T-helper 1 cell treated with Interleukin-12 subunit alpha and Interleukin-12 subunit beta and Interleukin-4 antibody, amounts not matched to agents 30 μg/mL and 1 μg/mL, for 36 hours (primary cell): ENCODE results near the gene JAK1.

Source experiments
- H3K27ac Mint-ChIP-seq: one replicate; pipeline ENCODE4 v1.8.0; 2021; ENCODE audit warnings: mild to moderate bottlenecking, mixed read lengths
- H3K27me3 Mint-ChIP-seq: one replicate; pipeline ENCODE4 v1.8.0; 2021; ENCODE audit warnings: low read depth, mixed read lengths
- H3K36me3 Mint-ChIP-seq: one replicate; pipeline ENCODE4 v1.8.0; 2021; ENCODE audit warnings: low read depth, mixed read lengths
- H3K4me1 Mint-ChIP-seq: one replicate; pipeline ENCODE4 v1.8.0; 2021; ENCODE audit warnings: low read depth, mixed read lengths
- H3K4me3 Mint-ChIP-seq: one replicate; pipeline ENCODE4 v1.8.0; 2021; ENCODE audit warnings: mild to moderate bottlenecking, moderate library complexity, mixed read lengths
- H3K9me3 Mint-ChIP-seq: one replicate; pipeline ENCODE4 v1.8.0; 2021; ENCODE audit warnings: mixed read lengths

The JAK1 gene

DNA sequence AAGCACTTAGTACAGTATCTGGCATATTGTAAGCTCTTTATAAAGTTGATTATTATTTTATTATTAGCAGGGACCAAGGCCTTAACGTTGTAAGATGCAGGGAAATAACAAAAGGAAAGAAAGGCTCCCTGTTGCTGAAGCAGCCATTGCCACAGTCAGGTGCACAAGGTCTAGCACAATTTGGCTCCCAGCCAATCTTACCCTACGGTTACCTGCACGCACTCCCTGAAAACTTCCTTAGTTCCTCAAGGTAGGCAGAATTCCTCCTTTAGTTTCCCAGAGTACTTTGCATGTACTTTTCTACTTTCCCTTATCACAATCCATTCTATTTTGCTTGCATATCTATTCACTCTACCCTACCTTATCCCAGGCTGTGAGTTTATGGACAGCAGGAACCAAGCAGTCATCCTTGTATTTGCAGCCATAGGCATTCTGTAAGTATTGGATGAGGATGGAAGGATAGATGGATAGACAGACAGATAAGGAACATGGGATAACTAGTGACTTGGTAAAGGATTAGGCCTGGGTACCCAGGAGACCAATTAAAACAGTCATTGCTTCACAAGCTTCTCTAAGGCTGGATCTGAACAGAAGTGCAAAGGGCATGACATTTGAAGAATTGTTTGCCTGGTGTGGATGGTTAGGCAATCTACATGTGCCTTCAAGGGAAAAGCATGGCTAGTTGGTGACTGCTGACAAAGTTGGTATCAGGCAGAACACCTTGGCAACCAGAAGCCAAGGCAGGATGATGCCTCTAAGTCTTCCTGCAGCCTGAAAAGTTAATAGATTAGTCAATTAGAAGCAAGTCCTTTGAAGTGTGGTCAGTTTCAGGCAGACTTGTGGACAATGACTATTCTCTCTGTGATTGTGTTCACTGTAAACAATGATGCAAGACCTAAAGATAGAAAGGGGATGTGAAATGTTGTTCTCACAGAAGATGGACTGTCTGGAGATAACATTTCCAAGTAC lies 20.8 kb upstream of the JAK1 start:
- Mint-ChIP-seq H3K27ac (no peak overlapping the region), H3K27me3 (peaks cover 4% of the 10 kb centered on the region), H3K9me3 (no peaks in the 10 kb centered on the region), H3K4me3 (no peak overlapping the region), H3K36me3 (no peaks in the 10 kb centered on the region), H3K4me1 (peaks cover 2% of the 10 kb centered on the region)

DNA sequence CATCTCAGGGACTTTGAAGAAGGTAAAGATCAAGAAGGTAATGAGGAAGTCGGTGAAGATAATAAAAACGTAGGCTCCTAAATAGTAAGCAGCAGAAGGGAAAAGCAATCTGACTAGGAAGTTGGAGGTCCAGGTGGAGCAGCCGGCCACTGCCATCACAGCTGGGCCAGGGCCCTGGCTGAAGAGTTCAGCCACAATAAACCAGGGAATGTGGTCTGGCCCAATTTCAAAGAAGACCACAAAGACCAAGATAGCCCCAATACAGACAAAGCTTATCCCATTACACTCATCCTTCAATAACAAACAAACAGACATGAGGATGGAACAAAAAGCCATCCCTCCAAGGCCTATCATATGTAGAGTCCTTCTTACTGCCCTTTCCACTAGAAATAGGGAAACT lies 18.4 kb upstream of the JAK1 start:
- Mint-ChIP-seq H3K4me1 (peaks cover 10% of the 10 kb centered on the region), H3K9me3 (peaks cover 5% of the 10 kb centered on the region), H3K36me3 (no peaks in the 10 kb centered on the region), H3K27ac (no peak overlapping the region), H3K27me3 (peaks cover 8% of the 10 kb centered on the region), H3K4me3 (no peak overlapping the region)

DNA sequence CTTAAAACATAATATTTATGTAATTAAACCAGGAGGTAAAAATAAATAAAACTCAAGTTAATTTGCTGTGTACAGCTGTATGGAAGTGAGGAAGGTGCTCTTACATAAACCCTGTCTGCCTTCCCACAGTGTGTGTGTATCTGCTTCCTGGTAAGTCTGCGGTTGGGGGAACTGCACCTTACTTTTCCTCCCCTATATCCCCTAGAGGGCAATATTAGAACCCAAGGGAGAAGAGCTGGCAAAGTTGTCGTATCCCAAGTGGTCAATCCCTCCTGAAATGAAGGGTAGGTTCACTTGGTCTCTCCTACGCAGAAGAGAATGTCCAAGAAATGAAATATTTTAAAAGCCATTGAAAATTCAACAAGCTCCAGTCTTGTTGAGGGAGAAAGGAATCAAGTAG lies 17.8 kb upstream of the JAK1 start:
- H3K4me3 Mint-ChIP-seq: no peak overlapping the region
- peaks cover 8% of the 10 kb centered on the region for H3K27me3 Mint-ChIP-seq
- H3K36me3 Mint-ChIP-seq: no peaks in the 10 kb centered on the region
- H3K27ac Mint-ChIP-seq: no peak overlapping the region
- H3K4me1 Mint-ChIP-seq: peaks cover 10% of the 10 kb centered on the region
- peaks cover 5% of the 10 kb centered on the region for H3K9me3 Mint-ChIP-seq

DNA sequence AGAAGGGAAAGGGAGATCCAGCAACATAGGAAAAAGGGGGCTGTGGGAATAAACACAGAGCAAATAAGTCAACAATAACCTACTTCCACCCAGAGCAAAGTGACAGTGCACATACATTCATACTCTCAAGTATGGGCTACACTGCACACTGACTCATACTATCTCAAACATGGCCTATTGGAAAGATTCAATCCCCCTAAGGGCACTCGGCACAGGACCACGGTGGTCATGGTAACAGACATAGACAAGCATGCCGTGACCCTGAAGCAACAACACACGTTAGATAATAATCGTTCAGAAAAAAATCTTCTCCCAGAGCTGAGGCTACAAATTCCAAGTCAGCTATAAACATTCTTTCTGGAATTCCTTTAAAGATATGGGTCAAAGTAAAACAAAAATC lies 16.8 kb upstream of the JAK1 start:
- H3K4me3 Mint-ChIP-seq: no peak overlapping the region
- H3K9me3 Mint-ChIP-seq: peaks cover 5% of the 10 kb centered on the region
- H3K36me3 Mint-ChIP-seq: no peaks in the 10 kb centered on the region
- H3K4me1 Mint-ChIP-seq: peaks cover 10% of the 10 kb centered on the region
- H3K27ac Mint-ChIP-seq: no peak overlapping the region
- peaks cover 8% of the 10 kb centered on the region for H3K27me3 Mint-ChIP-seq

DNA sequence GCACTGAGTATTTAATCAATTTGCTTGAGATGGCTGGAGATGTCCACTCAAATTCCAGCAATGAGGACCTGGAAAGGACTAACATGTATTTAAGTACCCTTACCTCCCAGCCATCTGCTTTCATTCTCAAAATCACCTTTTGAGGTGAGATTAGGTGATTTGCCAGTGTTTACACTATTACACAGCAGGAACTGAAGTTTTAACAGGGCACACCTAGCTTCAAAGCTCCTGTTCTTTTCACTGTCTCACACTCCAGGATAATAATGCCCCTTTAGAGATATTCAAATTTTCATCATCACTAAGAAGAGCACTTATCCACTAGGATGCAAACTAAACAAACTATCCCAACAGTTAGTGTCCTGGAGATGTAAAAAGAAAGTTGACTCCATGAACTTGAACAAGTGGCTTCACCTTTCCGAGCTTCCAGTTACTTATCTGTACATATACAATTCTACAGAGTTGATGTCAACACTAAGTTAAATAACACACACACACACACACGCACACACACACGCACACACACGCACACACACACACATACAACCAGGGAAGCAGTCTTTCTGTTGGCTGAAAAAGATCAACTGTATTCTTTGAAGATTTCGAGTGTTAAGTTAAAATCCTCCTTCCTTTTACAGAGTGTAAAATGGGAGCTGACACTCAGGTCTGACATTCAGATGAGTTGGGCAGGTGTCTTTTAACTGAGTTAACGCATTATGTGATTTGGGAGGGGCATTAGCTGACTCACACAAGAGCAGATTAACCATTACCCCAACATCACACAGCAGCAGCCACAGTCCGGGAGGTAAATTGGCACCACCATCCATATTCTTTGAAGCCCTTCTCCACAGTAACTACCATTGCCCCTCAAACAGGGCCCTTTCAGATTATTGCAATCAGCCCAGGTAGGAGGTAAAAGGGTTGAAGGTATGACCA lies 15.5 kb upstream of the JAK1 start:
- Mint-ChIP-seq H3K27ac (no peak overlapping the region), H3K36me3 (no peaks in the 10 kb centered on the region)

DNA sequence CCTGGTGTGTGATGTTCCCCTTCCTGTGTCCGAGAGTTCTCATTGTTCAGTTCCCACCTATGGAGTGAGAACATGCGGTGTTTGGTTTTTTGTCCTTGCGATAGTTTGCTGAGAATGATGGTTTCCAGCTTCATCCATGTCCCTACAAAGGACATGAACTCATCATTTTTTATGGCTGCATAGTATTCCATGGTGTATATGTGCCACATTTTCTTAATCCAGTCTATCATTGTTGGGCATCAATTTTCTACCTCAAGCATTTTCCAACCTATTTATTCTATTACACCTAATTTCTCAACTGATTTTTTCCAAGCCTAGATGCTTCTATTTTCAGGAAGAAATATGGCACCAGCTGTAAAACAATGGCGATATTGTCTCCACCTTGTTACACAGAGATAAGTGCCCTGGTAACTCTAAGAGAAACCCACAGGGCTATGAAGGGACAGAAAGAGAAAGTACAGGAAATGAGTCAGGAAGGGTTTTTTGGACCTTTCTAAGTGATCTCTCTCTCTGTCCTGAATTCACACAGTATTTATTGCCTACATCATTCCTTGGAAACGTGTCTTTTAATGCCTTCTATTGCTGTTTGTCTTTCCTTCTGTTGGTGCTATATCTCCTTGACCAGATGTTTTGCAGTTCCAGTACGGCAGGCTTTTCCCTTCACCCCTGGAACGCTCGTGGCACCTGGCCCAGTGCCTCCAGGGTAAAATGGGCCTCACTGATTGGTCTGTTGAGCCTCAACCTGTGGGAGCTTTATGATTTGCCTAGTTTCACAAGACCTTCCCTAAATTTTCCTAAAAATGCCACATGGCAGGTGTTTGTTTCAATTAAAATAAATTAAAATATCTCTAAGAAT lies 14.6 kb upstream of the JAK1 start:
- Mint-ChIP-seq H3K27me3 (peaks cover 8% of the 10 kb centered on the region), H3K36me3 (no peaks in the 10 kb centered on the region), H3K27ac (no peak overlapping the region), H3K4me1 (peaks cover 8% of the 10 kb centered on the region), H3K4me3 (no peak overlapping the region), H3K9me3 (peaks cover 5% of the 10 kb centered on the region)

More for the DNA sequence above, 15.5 kb upstream of the JAK1 start:
- Mint-ChIP-seq H3K27me3 (peaks cover 8% of the 10 kb centered on the region), H3K4me1 (peaks cover 8% of the 10 kb centered on the region), H3K4me3 (no peak overlapping the region), H3K9me3 (peaks cover 5% of the 10 kb centered on the region)

DNA sequence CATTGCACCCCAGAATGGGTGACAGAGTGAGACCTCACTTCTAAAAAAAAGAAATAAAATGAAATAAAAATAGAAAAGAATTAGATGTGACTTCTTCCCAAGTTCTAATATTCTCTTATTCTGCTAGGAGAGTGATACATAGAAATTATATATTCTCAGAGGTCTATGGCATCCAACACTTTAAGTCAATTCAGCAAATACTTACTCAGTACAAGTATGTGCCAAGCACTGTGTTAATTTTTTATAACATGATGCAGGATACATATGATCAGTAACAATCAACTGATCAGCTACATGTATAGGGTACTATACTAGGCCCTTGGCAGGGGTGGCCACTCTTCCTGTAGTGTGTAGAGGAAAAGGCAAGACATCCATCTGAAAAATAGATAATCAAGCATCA lies 13.0 kb upstream of the JAK1 start:
- Mint-ChIP-seq H3K27ac (no peak overlapping the region), H3K4me3 (no peak overlapping the region), H3K4me1 (peaks cover 8% of the 10 kb centered on the region), H3K36me3 (no peaks in the 10 kb centered on the region), H3K9me3 (peaks cover 5% of the 10 kb centered on the region), H3K27me3 (peaks cover 10% of the 10 kb centered on the region)

DNA sequence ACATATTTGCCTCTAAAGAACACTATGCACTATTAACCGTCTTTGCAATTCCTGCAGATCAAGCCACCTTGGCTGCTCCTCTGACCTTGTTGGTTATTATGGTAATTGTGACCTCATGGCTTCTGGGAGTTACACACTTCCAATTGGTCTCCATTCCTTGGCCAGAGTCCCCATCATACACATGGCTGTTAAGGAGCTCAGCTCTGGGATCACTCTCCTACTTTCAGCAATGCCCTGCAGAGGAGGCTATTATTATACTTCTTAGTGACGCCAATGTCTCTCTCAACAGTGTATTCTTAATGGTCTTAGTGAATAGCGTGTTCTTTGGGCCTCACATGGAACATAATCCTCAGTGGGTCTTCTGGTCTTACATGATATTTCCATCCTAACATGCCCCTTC lies 10.0 kb upstream of the JAK1 start:
- no peak overlapping the region for H3K4me3 Mint-ChIP-seq
- no peaks in the 10 kb centered on the region for H3K36me3 Mint-ChIP-seq
- H3K4me1 Mint-ChIP-seq: peaks cover 10% of the 10 kb centered on the region
- peaks cover 5% of the 10 kb centered on the region for H3K9me3 Mint-ChIP-seq
- H3K27ac Mint-ChIP-seq: no peak overlapping the region
- H3K27me3 Mint-ChIP-seq: peaks cover 8% of the 10 kb centered on the region

DNA sequence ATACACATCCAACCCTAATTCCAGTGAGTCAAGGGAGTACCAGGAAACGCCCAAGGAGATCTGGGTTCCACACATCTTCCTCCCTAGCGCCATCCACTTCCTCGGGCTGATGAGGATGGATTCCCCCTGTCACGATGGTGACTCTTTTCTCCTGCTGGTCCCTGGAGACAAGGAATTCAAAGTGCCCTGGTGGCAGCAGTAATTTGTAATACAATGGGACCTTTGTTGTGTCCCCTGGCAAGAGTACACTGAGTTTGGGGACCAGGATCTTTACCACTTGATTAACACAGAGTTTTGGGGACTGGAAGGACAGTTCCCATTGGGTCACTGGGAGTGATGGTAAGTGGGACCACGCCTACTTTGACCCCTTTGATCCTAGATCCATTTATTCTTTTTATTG lies 9.4 kb upstream of the JAK1 start:
- H3K4me3 Mint-ChIP-seq: no peak overlapping the region
- peaks cover 8% of the 10 kb centered on the region for H3K27me3 Mint-ChIP-seq
- no peaks in the 10 kb centered on the region for H3K36me3 Mint-ChIP-seq
- no peak overlapping the region for H3K27ac Mint-ChIP-seq
- peaks cover 2% of the 10 kb centered on the region for H3K9me3 Mint-ChIP-seq
- peaks cover 4% of the 10 kb centered on the region for H3K4me1 Mint-ChIP-seq

DNA sequence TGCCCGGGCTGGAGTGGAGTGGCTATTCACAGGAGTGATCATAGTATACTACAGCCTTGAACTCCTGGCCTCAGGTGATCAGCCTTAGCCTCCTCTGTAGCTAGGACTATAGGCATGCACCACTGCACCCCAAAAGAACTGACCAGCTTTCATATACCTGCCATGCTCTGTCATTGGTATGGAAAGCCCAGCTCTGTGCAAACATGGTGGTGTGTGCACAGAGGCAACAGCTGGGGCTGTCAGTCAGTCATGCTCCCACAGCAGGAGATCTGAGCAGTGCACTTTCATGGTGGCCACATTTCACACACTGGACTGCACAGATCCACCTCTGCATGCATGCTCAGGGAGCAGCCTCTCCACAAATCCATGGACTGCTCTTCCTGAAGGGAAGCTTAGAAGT lies 8.8 kb upstream of the JAK1 start:
- H3K36me3 Mint-ChIP-seq: no peaks in the 10 kb centered on the region
- peaks cover 8% of the 10 kb centered on the region for H3K27me3 Mint-ChIP-seq
- peaks cover 2% of the 10 kb centered on the region for H3K4me1 Mint-ChIP-seq
- H3K4me3 Mint-ChIP-seq: no peak overlapping the region
- no peak overlapping the region for H3K27ac Mint-ChIP-seq
- H3K9me3 Mint-ChIP-seq: no peaks in the 10 kb centered on the region

DNA sequence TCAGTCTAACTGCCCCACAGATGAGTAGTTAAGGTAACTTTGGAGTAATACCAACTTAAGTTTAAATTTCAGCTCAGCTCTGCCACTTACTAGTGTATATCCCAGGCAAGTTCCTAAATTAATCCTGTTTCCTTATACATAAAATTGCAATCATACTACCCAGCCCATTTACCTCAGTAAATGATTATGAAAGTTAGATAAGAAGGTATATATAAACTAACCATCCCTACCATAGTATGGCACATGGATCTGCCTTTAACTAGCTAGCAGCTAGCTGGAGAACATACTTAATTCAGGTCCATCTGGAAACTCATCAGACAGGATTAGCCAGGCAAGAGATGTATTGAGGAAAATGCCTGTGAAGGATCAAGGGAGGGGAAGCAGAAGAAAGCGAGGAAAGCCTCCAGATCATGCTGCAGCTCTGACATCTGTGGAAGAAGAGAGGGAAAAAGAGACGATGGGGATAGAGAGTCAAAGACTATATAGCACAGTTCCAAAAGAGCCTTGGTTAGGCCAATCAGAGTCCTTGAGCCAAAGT lies 8.0 kb upstream of the JAK1 start:
- Mint-ChIP-seq H3K27me3 (peaks cover 8% of the 10 kb centered on the region), H3K4me1 (peaks cover 2% of the 10 kb centered on the region), H3K27ac (no peak overlapping the region), H3K4me3 (no peak overlapping the region), H3K9me3 (no peaks in the 10 kb centered on the region), H3K36me3 (no peaks in the 10 kb centered on the region)

DNA sequence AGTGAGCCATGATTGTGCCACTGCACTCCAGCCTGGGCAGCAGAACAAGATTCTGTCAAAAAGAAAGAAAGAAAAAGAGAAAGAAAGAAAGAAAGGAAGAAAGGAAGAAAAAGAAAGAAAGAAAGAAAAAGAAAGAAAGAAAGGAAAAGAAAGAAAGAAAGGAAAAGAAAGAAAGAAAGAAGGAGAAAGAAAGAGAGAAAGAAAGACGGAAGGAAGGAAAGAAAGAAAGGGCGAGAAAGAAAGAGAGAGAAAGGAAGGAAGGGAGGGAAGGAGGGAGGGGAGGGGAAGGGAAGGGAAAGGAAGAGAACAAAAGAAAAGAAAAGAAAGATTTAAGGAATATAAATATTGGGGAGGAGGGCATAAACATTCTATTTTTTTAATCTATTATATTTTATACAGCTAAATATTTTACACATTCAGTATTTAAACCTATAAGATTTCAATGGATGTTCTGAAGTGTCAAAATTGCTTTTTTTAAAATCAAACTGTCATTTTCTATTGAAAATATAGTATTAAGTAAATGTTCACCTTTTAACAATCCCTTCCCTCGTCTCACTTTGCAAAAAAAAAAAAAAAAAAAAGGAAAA lies 6.8 kb upstream of the JAK1 start:
- no peaks in the 10 kb centered on the region for H3K9me3 Mint-ChIP-seq
- H3K27me3 Mint-ChIP-seq: peaks cover 8% of the 10 kb centered on the region
- no peak overlapping the region for H3K4me3 Mint-ChIP-seq
- peaks cover 2% of the 10 kb centered on the region for H3K4me1 Mint-ChIP-seq
- H3K36me3 Mint-ChIP-seq: no peaks in the 10 kb centered on the region
- H3K27ac Mint-ChIP-seq: no peak overlapping the region

DNA sequence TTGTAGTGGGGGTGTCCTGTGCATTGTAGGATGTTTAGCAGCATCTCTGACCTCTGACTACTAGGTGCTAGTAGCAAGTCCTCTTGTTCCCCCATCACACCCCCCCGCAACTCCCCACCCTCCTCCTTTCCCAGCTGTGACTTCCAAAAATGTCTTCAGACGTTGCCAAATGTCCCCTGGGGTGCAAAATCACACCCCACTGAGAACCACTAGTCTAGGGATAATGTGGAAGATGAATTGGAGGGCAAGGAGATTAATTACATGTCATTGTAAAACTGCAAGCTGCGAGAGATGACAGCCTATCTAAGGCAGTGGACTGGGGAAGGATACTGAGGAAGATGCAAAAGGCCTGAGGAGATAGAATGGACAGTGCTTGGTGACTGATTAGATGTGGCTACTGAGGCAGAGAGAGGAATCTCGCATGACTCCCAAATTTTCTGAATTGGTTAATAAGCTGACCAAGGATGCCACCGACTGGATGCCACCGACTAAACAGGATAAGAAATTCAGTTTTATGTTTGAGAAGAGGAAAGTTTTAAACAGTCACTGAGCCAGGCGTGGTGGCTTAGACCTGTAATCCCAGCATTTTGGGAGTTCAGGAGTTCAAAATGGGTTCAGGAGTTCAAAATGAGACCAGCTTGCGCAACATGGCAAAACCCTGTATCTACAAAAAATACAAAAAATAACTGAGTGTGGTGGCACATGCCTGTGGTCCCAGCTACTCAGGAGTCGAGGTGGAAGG lies 3.1 kb upstream of the JAK1 start:
- Mint-ChIP-seq H3K27me3 (peaks cover 8% of the 10 kb centered on the region), H3K27ac (no peak overlapping the region), H3K36me3 (peaks cover 5% of the 10 kb centered on the region), H3K4me3 (no peak overlapping the region), H3K4me1 (peaks cover 26% of the 10 kb centered on the region), H3K9me3 (no peaks in the 10 kb centered on the region)
